ENCODE results near the gene SLC26A2. TPM values are rescaled to one million over a fixed set of nuclear protein-coding genes. Genes with fewer than 3 reads are reported as not detected.

The SLC26A2 gene
- total RNA-seq, 2 donors from 2014 or later: 19.4 to 31.0 TPM

GRCh38 chr5:149961186-149961685, 678 bp downstream of the SLC26A2 start:
- Histone ChIP-seq H3K27me3 (replicated peaks; ENCODE audit: insufficient read depth) (no peaks in the 10 kb centered on the region), H3K9me3 (no peaks in the 10 kb centered on the region), H3K4me3 (peak overlapping the region; percentile 77), H3K36me3 (no peaks in the 10 kb centered on the region), H3K4me1 (replicated peaks) (no peaks in the 10 kb centered on the region), H3K27ac (peak overlapping the region; percentile 87 to 92)
- WGBS: 13% methylated on average over 20 of the region's 23 CpGs
- intact Hi-C loops (cut with DNase I): loop anchor here (2.0 to 5.0 kb wide), 4 partner anchors 109 to 324 kb away; no protein-coding TSS in a partner anchor
- TF ChIP-seq, protein P1, sequence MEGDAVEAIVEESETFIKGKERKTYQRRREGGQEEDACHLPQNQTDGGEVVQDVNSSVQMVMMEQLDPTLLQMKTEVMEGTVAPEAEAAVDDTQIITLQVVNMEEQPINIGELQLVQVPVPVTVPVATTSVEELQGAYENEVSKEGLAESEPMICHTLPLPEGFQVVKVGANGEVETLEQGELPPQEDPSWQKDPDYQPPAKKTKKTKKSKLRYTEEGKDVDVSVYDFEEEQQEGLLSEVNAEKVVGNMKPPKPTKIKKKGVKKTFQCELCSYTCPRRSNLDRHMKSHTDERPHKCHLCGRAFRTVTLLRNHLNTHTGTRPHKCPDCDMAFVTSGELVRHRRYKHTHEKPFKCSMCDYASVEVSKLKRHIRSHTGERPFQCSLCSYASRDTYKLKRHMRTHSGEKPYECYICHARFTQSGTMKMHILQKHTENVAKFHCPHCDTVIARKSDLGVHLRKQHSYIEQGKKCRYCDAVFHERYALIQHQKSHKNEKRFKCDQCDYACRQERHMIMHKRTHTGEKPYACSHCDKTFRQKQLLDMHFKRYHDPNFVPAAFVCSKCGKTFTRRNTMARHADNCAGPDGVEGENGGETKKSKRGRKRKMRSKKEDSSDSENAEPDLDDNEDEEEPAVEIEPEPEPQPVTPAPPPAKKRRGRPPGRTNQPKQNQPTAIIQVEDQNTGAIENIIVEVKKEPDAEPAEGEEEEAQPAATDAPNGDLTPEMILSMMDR (IDR thresholded peaks at IDR 0.05): no peak
- TF ChIP-seq POLR2AphosphoS5 (IDR thresholded peaks at IDR 0.05) (no peak), POLR2A (IDR thresholded peaks at IDR 0.05) (no peak)
- DNase-seq (ENCODE audit: low spot score): no peak

DNA sequence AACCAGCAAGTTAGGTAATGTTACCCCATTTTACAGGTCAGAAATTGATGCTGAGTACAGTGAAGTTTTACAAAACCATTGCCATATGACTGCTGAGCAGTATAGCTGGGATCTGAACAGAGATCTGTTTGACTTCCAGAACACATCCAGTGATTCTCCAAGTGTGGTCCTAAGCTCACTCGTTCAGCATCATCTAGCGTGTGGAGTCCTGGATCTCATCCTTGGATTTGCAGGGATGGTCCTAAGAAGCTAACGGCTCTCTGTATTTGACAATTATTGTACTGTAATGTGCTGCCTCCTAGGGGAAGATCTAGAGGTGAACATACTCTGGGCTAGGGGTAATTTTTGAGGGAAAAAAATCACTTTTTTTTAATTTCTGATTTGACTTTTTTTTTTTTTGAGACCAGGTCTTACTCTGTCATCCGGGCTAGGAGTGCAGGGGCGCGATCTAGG, 1.4 kb downstream of the SLC26A2 start:
- Histone ChIP-seq H3K27ac (no peak overlapping the region), H3K9me3 (no peaks in the 10 kb centered on the region), H3K4me3 (no peak overlapping the region), H3K4me1 (replicated peaks) (no peaks in the 10 kb centered on the region), H3K27me3 (replicated peaks; ENCODE audit: insufficient read depth) (no peaks in the 10 kb centered on the region), H3K36me3 (no peaks in the 10 kb centered on the region)
- TF ChIP-seq POLR2A (IDR thresholded peaks at IDR 0.05) (no peak), POLR2AphosphoS5 (IDR thresholded peaks at IDR 0.05) (peak; percentile 32)
- TF ChIP-seq, protein P1 (IDR thresholded peaks at IDR 0.05): peak in 3 of 4 experiments; percentile 54 to 72 (median 66)
- 50% methylated on average over 6 of the region's 6 CpGs for WGBS
- intact Hi-C loops (cut with DNase I): loop anchor here (2.0 to 5.0 kb wide), 4 partner anchors 110 to 325 kb away; no protein-coding TSS in a partner anchor
- DNase-seq (ENCODE audit: low spot score): no peak

DNA sequence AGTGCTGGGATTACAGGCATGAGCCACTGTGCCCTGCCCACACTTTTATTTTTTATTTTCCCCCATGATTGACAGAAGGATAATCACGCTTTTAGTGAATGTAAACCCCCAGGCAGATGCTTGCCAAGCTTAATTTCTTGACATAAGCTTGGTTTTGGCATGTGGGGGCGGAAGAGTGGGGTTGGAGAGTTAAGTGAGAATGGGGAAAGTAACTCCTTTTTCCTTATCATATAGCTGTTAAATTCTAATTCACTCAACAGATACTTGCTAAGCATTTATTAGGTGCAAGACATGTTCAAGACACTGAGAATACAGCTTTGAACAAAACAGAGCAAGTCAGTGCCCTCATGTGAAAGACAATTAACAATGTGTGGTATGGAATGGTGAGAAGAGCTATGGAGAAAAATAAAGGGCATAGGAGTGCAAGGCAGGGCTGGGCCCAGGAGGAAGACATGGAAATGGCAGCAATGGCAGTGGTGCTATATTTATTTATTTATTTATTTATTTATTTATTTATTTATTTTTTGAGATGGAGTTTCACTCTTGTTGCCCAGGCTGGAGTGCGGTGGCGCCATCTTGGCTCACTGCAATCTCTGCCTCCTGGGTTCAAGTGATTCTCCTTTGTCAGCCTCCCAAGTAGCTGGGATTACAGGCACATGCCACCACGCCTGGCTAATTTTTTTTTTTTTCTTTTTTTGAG, 2.2 kb downstream of the SLC26A2 start:
- no peaks in the 10 kb centered on the region for H3K27me3 ChIP-seq (replicated peaks; ENCODE audit: insufficient read depth)
- WGBS: 89% methylated on average over 5 of the region's 5 CpGs
- intact Hi-C loops (cut with DNase I): loop anchor here (5.0 kb wide), 3 partner anchors 110 to 325 kb away; no protein-coding TSS in a partner anchor
- H3K36me3 ChIP-seq: no peaks in the 10 kb centered on the region
- no peak overlapping the region for H3K27ac ChIP-seq
- TF ChIP-seq POLR2A (IDR thresholded peaks at IDR 0.05) (no peak), POLR2AphosphoS5 (IDR thresholded peaks at IDR 0.05) (no peak)
- TF ChIP-seq, protein P1 (IDR thresholded peaks at IDR 0.05): no peak
- no peaks in the 10 kb centered on the region for H3K9me3 ChIP-seq
- no peak overlapping the region for H3K4me3 ChIP-seq
- no peak for DNase-seq (ENCODE audit: low spot score)
- H3K4me1 ChIP-seq (replicated peaks): no peaks in the 10 kb centered on the region

GRCh38 chr5:149963729-149964128, 3.2 kb downstream of the SLC26A2 start:
- 100% methylated on average over 3 of the region's 3 CpGs for WGBS
- intact Hi-C loops (cut with DNase I): loop anchor here (5.0 kb wide), 3 partner anchors 111 to 326 kb away; no protein-coding TSS in a partner anchor
- no peak for TF ChIP-seq POLR2A (IDR thresholded peaks at IDR 0.05)
- TF ChIP-seq, protein P1 (IDR thresholded peaks at IDR 0.05): no peak
- no peak for TF ChIP-seq POLR2AphosphoS5 (IDR thresholded peaks at IDR 0.05)
- H3K9me3 ChIP-seq: no peaks in the 10 kb centered on the region
- no peak overlapping the region for H3K4me3 ChIP-seq
- H3K27ac ChIP-seq: no peak overlapping the region
- H3K36me3 ChIP-seq: no peaks in the 10 kb centered on the region
- no peak for DNase-seq (ENCODE audit: low spot score)
- H3K27me3 ChIP-seq (replicated peaks; ENCODE audit: insufficient read depth): no peaks in the 10 kb centered on the region
- no peaks in the 10 kb centered on the region for H3K4me1 ChIP-seq (replicated peaks)
